T-helper 22 cell (primary cell): ENCODE measurements around the gene FEM1A.
"Not testable (repeated sequence)": the region's sequence is repeated elsewhere in the genome, so short reads cannot be mapped to it uniquely, and the experiment has no call there.

Experiments
- DNase-seq: peaks from one replicate; pipeline ENCODE4 v3.0.0-alpha.2; 2020; ENCODE audit warnings: low read depth

FEM1A gene

GRCh38 chr19:4815426-4816201 is 24.1 kb downstream of the FEM1A start:
- peak; percentile 57 for DNase-seq

DNA sequence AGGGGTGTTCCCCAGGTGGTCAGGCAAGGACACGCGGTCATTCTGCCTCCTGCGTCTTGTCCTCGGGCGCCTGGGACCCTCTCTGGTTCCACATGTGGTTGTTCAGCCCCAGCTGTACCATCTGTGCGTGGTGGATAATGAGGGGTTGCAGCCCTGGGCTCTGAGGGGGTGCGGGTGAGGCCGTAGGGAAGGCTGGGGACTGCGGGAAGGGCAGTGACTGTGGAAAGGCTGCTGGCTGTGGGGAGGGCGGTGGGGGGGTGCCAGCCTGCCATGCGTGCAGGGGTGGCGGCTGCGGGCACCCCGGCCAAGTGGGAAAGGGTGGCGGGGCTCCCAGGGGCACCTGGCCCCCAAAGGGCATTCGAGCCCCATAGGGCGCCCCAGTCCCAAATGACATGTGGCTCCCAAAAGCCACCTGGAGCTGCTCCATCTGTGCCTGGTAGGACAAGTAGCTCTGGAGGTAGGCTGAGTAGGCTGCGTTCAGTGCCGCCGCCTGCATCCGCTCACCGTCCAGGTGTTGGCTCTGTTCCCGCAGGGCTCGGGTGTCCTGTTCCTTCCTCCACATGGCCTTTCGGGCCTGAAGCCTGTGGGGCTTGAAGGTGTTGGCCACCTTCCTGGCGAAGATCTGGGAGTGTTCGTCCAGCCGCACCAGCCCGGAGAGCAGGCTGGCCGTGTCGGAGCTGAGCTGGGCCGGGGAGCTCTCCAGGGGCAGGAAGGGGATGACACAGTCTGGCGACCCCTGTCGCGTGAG is 24.8 kb downstream of the FEM1A start:
- DNase-seq = no peak

GRCh38 chr19:4816950-4817278 is 25.4 kb downstream of the FEM1A start:
- DNase-seq = no peak

GRCh38 chr19:4817467-4818277 is 26.1 kb downstream of the FEM1A start:
- DNase-seq = no peak

DNA sequence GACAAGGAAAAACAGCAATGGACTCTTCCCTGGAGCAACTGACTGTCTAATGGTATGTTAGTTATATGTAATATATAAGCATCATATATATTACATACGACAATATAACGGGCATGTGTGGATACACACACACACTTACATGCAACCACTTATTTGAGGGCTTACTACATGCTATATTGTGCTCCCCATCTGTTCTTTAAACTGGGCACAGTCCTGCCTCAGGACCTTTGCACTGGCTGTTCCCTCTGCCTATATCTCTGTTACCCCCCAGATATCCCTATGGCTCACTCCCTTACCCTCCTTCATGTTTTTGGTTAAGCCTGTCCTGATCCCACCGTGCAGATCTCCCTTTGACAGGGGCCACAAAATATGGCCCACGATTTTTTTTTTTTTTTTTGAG is 29.7 kb downstream of the FEM1A start:
- DNase-seq = no peak

DNA sequence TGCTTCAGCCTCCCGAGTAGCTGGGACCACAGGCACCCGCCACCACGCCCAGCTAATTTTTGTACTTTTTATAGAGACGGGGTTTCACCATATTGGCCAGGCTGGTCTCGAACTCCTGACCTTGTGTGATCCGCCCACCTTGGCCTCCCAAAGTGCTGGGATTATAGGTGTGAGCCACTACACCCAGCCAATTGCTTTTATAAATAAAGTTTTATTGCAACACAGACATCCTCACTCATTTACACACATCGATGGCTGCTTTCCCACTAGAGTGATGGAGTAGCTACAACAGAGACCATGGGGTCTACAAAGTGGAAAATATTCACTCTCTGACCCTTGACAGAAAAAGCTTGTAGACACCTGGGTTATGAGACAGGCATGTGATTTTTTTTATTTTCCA is 30.8 kb downstream of the FEM1A start:
- not testable (repeated sequence) for DNase-seq

GRCh38 chr19:4823577-4823976 is 32.0 kb downstream of the FEM1A start:
- no peak for DNase-seq

- no peak for DNase-seq
Measured at GRCh38 chr19:4829001-4829712, 37.6 kb downstream of the FEM1A start.

DNA sequence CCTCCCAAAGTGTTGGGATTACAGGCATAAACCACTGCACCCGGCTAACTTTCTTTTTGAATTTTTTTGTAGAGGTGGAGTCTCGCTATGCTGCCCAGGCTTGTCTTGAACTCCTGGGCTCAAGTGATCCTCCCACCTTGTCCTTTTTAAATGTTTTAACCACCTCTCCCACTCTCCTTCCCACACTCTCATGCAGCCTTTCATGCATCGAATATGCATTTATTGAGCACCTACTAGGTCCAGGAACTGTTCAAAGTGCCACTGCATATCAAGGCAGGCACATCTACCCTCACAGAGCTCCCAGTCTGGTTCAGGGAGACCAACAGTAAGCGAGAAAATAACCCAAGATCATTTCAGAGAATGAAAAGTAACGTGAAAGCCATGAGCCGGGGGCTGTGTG is 38.8 kb downstream of the FEM1A start:
- no peak for DNase-seq

DNA sequence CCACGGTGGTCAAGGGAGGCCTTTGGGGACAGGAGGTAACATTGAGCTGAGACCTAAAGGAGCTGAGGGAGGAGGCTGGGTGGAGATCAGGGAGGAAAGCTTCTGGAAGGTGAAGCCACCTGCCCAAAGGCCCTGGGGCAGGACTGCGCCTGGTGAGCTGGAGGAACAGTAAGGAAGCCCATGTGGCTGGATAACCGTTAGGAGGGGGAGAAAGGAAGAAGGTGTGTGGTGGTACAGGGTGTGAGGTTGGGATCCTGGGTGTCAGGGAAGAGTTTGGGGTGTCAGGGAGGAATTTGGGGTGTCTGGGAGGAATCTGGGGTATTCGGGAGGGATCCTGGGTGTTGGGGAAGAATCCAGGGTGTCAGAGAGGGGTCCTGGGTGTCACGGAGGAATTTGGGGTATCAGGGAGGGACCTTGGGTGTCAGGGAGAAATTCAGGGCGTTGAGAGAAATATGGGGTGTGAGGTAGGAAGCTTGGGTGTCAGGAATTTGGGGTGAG is 39.3 kb downstream of the FEM1A start:
- DNase-seq = no peak

GRCh38 chr19:4831304-4831978 is 39.9 kb downstream of the FEM1A start, which contains the start of gene TICAM1:
Gene TICAM1 (minus strand): TSS chr19:4831712. CDS start chr19:4818377, 13,335 bp downstream.
- peak; percentile 78 for DNase-seq

DNA sequence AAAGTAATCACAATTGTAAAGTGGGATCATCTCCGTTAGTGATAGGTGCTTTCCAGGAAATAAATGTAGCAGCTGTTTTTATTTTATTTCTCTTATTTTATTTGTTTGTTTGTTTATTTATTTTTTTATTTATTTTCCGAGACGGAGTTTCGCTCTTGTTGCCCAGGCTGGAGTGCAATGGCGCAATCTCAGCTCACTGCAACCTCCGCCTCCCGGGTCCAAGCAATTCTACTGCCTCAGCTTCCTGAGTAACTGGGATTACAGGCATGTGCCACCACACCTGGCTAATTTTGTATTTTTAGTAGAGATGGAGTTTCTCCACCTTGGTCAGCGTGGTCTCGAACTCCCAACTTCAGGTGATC is 40.4 kb downstream of the FEM1A start:
- not testable (repeated sequence) for DNase-seq

- no peak for DNase-seq
Measured at GRCh38 chr19:4832776-4833175, 41.2 kb downstream of the FEM1A start.

GRCh38 chr19:4839192-4839591 is 47.7 kb downstream of the FEM1A start:
- no peak for DNase-seq

DNA sequence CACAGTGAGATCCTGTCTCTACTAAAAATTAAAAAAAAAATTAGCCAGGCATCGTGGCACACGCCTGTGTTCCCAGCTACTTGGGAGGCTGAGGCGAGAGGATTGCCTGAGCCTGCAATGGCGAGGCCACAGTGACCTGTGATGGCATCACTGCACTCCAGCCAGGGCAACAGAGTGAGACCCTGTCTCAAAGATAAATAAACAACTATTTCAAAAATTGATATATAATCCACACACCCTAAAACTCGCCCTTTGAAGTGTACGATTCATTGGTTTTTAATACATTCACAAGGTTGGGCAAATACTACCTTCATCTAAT is 52.1 kb downstream of the FEM1A start:
- DNase-seq = no peak

- no peak for DNase-seq
Measured at GRCh38 chr19:4844348-4845179, 53.0 kb downstream of the FEM1A start.

DNA sequence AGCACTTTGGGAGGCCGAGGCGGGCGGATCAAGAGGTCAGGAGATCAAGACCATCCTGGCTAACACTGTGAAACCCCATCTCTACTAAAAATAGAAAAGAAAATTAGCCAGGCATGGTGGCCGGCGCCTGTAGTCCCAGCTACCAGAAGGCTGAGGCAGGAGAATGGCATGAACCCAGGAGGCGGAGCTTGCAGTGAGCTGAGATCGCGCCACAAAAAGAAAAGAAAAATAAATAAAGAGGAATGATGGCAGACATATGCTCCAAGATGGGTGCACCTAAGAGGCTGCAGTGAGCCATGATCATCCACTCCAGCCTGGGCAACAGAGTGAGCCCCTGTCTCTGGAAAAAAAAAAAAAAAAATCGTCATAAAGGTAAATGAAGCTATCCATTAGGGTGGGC is 54.4 kb downstream of the FEM1A start:
- not testable (repeated sequence) for DNase-seq

DNA sequence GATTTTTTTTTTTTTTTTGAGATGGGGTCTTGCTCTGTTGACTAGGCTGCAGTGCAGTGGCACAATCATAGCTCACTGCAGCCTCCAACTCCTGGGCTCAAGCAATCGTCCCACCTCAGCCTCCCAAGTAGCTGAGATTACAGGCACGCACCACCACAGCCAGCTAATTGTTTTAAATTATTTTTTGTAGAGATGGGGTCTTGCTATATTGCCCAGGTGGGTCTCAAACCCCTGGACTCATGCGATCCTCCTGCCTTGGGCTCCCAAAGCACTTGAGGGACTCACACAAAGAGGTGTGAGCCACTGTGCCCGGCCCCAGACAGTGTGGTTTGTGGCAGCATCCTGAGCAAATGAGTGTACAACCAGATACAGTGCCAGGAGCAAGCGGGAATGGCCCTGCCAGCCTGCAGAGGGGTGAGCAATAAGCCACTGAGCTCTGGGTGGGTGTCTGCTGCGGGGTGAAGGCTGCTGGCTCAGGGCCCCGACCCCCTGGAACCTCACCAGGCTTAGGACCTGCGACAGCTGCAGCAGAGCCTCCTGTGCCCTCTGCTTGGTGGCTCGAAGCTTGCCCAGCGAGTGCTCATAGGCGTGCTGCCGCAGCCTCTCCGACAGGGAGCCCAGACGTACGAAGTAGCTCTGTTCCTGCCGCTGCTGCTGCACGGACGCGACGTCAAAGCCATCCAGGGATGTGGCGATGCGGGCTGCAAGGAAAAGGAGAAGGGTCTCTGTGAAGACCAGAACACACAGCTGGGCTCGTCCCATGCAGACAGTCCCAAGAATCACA is 55.8 kb downstream of the FEM1A start:
- no peak for DNase-seq

GRCh38 chr19:4849019-4849418 is 57.5 kb downstream of the FEM1A start:
- no peak for DNase-seq
